Colonic mucosa (tissue), 4 donors: Measurements from ENCODE around the gene DNAJC8. TPM values are rescaled to one million over a fixed set of nuclear protein-coding genes. Genes with fewer than 3 reads are reported as not detected.

Experiments
- DNase-seq: peaks from one replicate; pipeline ENCODE4 v3.0.0-alpha.2; 2020
- H3K27ac ChIP-seq: fragments of 200-600 bp; one replicate; pipeline ENCODE4 v1.8.0; 2021
- H3K27me3 ChIP-seq: fragments of 200-600 bp; one replicate; pipeline ENCODE4 v1.8.0; 2021
- H3K36me3 ChIP-seq: fragments of 200-600 bp; one replicate; pipeline ENCODE4 v1.8.0; 2021
- H3K4me1 ChIP-seq: fragments of 200-600 bp; one replicate; pipeline ENCODE4 v1.8.0; 2021; ENCODE audit warnings: mild to moderate bottlenecking
- H3K4me3 ChIP-seq: fragments of 200-600 bp; one replicate; pipeline ENCODE4 v1.8.0; 2021
- H3K9ac ChIP-seq, 2 donors: one replicate each; pipeline ENCODE4 v1.7.0; 2013; ENCODE audit warnings: control low read depth in 2 of 2, low read depth in 2 of 2, low read length in 2 of 2
- H3K9me3 ChIP-seq: fragments of 200-600 bp; one replicate; pipeline ENCODE4 v1.8.0; 2021
- intact Hi-C: fragments of 100-400 bp; cut with DNase I; formaldehyde crosslinking; loops from one replicate; pipeline ENCODE4 v1.14.1; 2022
- total RNA-seq, 2 donors: library from RNA; stranded (reverse); fragmentation: NEBNext Ultra II Directional in 1 of 2; extraction: Animal tissue kit (Norgen Biotek cat#: 25700) in 1 of 2; gene quantifications; one replicate each; pipeline ENCODE4 v1.2.1, GENCODE V29; 2021
- TF ChIP-seq, protein P1 (sequence below): fragments of 200-600 bp; IDR thresholded peaks from one replicate; pipeline ENCODE4 v1.8.0; 2022; ENCODE audit warnings: antibody characterized with exemption, mild to moderate bottlenecking
- donor health status: healthy.
- donor health status: DM: no; HTN: no; CAD: no.
- donor health status: DM: no; HTN: no; CAD: no.

DNAJC8 gene
- total RNA-seq, 2 donors from 2014 or later: 53.1 to 57.2 TPM

GRCh38 chr1:28173151-28173979 lies 59.5 kb downstream of the DNAJC8 start:
- TF ChIP-seq, protein P1, sequence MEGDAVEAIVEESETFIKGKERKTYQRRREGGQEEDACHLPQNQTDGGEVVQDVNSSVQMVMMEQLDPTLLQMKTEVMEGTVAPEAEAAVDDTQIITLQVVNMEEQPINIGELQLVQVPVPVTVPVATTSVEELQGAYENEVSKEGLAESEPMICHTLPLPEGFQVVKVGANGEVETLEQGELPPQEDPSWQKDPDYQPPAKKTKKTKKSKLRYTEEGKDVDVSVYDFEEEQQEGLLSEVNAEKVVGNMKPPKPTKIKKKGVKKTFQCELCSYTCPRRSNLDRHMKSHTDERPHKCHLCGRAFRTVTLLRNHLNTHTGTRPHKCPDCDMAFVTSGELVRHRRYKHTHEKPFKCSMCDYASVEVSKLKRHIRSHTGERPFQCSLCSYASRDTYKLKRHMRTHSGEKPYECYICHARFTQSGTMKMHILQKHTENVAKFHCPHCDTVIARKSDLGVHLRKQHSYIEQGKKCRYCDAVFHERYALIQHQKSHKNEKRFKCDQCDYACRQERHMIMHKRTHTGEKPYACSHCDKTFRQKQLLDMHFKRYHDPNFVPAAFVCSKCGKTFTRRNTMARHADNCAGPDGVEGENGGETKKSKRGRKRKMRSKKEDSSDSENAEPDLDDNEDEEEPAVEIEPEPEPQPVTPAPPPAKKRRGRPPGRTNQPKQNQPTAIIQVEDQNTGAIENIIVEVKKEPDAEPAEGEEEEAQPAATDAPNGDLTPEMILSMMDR: no peak
- no peak overlapping the region for H3K9ac ChIP-seq
- intact Hi-C loops: no loop called here
- H3K9me3 ChIP-seq: no peaks in the 10 kb centered on the region
- no peak overlapping the region for H3K4me3 ChIP-seq
- H3K4me1 ChIP-seq: peaks cover 15% of the 10 kb centered on the region
- no peaks in the 10 kb centered on the region for H3K36me3 ChIP-seq
- peak overlapping the region; percentile 75 for H3K27ac ChIP-seq
- H3K27me3 ChIP-seq: no peaks in the 10 kb centered on the region
- no peak for DNase-seq

GRCh38 chr1:28172713-28173150 lies 60.1 kb downstream of the DNAJC8 start:
- peak overlapping the region; percentile 75 for H3K27ac ChIP-seq
- H3K27me3 ChIP-seq: no peaks in the 10 kb centered on the region
- H3K9me3 ChIP-seq: no peaks in the 10 kb centered on the region
- H3K36me3 ChIP-seq: no peaks in the 10 kb centered on the region
- intact Hi-C loops: no loop called here
- H3K4me3 ChIP-seq: no peak overlapping the region
- H3K9ac ChIP-seq: peak overlapping the region in 1 of 2 donors; percentile 62
- TF ChIP-seq, protein P1: no peak
- DNase-seq: peak; percentile 63
- H3K4me1 ChIP-seq: peaks cover 15% of the 10 kb centered on the region

DNA sequence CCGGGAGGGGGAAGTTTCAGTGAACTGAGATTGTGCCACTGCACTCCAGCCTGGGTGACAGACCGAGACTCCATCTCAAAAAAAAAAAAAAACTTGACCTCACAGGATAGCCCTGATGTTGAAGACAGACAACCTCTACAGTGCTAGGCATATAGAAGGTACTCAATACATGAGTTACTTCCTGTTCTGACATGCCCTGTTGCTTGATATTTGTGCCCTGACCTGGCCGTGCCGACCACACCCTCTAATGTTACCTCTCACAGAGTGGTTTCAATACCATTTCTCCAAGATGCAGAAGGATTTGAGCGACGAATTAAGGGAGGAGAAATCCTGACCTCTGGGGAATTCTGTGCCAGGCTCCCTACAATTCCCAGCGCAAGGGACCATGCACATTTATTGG lies 61.6 kb downstream of the DNAJC8 start:
- Histone ChIP-seq H3K4me3 (no peak overlapping the region), H3K36me3 (no peaks in the 10 kb centered on the region), H3K4me1 (peaks cover 15% of the 10 kb centered on the region), H3K9ac (no peak overlapping the region), H3K9me3 (no peaks in the 10 kb centered on the region), H3K27me3 (no peaks in the 10 kb centered on the region), H3K27ac (no peak overlapping the region)
- DNase-seq: no peak
- intact Hi-C loops: no loop called here
- TF ChIP-seq, protein P1: no peak

GRCh38 chr1:28170001-28170596 lies 62.7 kb downstream of the DNAJC8 start:
- H3K27ac ChIP-seq: no peak overlapping the region
- no peak overlapping the region for H3K4me3 ChIP-seq
- H3K9me3 ChIP-seq: no peaks in the 10 kb centered on the region
- H3K4me1 ChIP-seq: peaks cover 15% of the 10 kb centered on the region
- DNase-seq: no peak
- TF ChIP-seq, protein P1: no peak
- intact Hi-C loops: no loop called here
- H3K9ac ChIP-seq: no peak overlapping the region
- no peaks in the 10 kb centered on the region for H3K36me3 ChIP-seq
- H3K27me3 ChIP-seq: no peaks in the 10 kb centered on the region

DNA sequence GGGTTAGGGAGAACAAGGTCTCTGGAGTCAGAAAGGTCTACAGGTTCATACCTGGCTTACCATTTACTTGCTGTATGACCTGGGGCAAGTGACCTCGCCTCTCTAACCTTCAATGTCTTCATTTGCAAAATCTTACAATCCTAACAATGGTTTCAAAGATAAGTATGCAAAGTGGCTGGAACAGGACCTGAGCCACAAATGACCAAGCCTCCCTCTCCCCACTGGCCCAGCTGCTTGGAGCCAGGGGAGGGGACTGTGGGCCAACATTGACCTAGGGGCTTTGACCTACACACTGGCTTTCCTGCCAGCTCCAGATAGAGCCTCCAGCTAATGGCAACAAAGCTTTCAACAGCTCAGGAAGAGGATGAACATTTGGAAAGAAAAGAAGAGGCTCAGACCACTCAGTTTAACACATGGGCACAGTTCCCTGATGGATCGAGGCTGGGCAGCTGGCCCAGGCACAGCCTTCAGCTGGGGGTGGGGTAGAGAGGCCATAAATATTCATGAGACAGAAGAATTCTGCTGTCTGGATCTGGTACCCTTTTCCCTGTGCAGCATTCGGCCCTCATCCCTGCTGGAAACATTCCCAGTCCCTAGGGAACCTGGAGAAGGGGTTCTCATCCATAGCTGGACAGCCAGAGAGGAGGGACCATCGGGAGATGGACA lies 69.2 kb downstream of the DNAJC8 start:
- Histone ChIP-seq H3K9ac (peak overlapping the region in 1 of 2 donors; percentile 9), H3K27ac (no peak overlapping the region), H3K4me3 (no peak overlapping the region), H3K27me3 (no peaks in the 10 kb centered on the region), H3K36me3 (no peaks in the 10 kb centered on the region), H3K4me1 (no peaks in the 10 kb centered on the region), H3K9me3 (no peaks in the 10 kb centered on the region)
- TF ChIP-seq, protein P1: no peak
- DNase-seq: peak; percentile 41
- intact Hi-C loops: no loop called here
